Stimulated activated CD8-positive, alpha-beta memory T cell treated with anti-CD3 and anti-CD28 coated beads, Interleukin-12 subunit alpha, Interleukin-12 subunit beta, amount 100 ng/mL, for 24 hours (primary cell): ENCODE data around the gene ATP5F1C.

ENCODE experiments used
- DNase-seq: peaks from one replicate; pipeline ENCODE4 v3.0.0-alpha.2; 2020; ENCODE audit errors: extremely low read depth

Gene ATP5F1C

DNA sequence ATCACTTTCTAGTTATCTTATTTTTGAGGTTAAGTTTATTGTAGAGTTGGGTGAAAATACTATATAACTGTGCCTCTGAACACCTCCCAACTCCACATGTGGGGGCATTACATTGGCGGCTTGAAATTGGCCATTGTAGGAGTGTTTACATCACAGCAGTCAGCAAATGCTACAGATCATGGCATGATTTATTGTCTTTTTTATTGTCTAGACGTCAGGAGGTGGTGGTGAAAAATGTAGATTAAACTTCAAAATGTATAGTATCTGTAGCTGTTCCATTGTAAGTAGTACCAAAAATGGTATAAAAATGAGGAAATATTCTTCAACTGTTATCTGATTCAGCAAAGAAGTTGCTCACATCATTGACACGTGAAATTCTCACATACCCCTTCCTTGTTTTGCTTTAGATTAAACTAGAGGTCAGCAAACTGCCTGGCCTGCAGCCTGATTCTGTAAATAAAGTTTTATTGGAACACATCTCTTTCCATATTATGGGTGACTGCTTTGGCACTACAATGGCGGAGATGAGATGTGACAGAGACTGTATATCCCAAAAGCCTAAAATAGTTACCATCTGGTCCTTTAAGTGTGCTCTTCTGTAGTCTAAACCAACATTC is 65.4 kb downstream of the ATP5F1C start:
- DNase-seq: no peak

DNA sequence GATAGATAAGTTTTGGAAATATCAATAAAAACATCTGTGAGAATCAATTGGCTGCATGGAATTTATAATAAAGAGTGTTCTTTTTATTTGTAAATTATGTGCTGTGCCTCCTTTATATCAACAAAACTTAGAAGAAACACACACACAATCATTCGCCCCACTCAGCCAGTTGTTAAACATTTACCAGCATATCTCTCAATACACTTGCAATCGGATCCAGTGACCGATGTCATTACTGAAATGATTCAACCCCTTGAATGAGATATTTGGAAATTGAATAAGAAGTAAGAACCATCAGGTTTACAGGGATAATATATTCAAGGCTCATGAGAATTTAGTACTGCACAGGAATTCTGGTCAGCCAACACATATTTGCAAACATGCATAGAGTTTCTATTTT is 65.9 kb downstream of the ATP5F1C start:
- DNase-seq: no peak

DNA sequence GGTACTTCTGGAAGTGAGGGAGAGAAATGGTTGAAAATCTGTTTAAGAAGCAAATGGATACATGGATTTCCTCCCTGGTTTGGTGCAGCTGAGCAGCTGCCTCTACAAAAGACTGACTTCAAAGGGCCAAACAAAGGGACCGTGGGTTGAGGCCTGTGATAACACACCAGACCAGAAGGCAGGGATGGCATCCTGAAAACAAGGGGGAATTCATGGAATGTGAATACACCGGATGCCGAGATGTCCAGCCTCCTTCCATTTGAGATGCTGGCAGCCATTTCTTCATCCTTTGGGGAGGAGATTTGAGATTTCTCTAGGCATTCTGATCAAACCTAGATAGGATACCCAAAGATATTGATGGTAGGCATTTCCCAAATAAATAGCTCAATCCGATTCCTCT is 67.2 kb downstream of the ATP5F1C start:
- DNase-seq: no peak

DNA sequence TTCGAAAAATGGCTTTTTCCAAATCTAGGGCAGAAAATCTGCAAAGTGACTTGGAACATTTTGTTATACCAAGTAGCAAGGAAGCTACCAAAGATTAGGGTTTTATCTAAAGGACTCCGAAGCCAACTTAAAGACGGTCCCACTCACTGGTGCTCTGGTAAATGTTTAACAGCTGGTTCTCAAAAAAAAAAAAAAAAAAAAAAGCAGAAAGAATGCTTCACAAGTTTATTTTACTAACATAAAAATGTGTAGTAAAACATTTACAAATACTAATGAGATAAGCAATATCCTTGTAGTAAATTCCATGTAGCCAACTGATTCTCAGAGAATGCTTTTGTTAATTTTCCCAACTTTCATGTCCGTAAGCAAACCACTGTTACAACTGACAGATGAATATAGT is 68.7 kb downstream of the ATP5F1C start:
- DNase-seq: no peak

DNA sequence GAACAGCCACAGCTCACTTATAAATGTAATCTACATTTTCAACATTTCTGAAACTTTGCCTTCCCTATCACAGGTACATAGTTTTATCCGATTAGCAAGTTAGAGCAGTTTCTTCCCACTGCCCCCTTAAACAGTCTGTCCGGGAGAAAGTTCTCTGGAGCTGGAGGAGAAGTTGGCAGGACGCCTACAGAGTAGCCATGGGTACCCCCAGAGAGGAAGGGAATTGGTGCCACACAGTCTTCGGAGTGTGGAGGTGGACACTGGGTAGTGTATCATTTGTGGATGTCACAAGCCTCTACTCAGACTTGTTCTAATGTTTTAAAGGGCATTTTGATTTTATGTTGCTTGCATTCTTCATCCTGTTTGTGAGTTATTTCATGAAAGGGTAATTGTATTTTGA is 69.3 kb downstream of the ATP5F1C start:
- no peak for DNase-seq
